Astrocyte (in vitro differentiated cells and primary cell): Measurements from ENCODE around the gene TLN1.

Experiments used
- CTCF ChIP-seq: IDR thresholded peaks from 2 replicates; pipeline ENCODE4 v1.5.1; 2011; ENCODE audit warnings: low read depth, mild to moderate bottlenecking, inconsistent platforms, low read length, moderate library complexity; ENCODE audit not compliant: insufficient read depth
- EZH2 ChIP-seq: IDR thresholded peaks from 2 replicates; pipeline ENCODE4 v1.6.1; 2012; ENCODE audit warnings: mild to moderate bottlenecking, low read length, inconsistent platforms; ENCODE audit not compliant: insufficient read depth

GRCh38 chr9:35666045-35666444, 66.0 kb downstream of the TLN1 start:
- TF ChIP-seq CTCF, result no peak
- no peak for TF ChIP-seq EZH2
